Naive thymus-derived CD4-positive, alpha-beta T cell (primary cell): Measurements from ENCODE around the gene LMCD1. TPM values are rescaled to one million over a fixed set of nuclear protein-coding genes. Genes with fewer than 3 reads are reported as not detected.

Experiments
- ATAC-seq: fragments of 150-1000 bp; cut with Tn5 transposase; 2 replicates; pipeline ENCODE4 v1.10.0; 2021; ENCODE audit warnings: mild to moderate bottlenecking, moderate library complexity
- CTCF ChIA-PET: fragments of 350-600 bp; sonication (Branson Sonifier 250); formaldehyde crosslinking; loops from one replicate; lab custom pipeline; 2021; ENCODE audit warnings: antibody characterized with exemption; lab: Charles Lee
- POLR2A ChIA-PET: fragments of 350-600 bp; sonication (Branson Sonifier 250); formaldehyde crosslinking; loops from one replicate; lab custom pipeline; 2021; ENCODE audit warnings: antibody characterized with exemption, inconsistent platforms; lab: Charles Lee
- DNase-seq, 9 donors: peaks; one replicate each; pipeline versions ENCODE4 v3.0.0 to v3.0.0-alpha.2; 2020 to 2022; ENCODE audit warnings: mixed read lengths in 1 of 9
- H3K27ac ChIP-seq: one replicate; pipeline ENCODE4 v1.7.0; 2013; ENCODE audit warnings: mild to moderate bottlenecking, low read depth, low read length, moderate library complexity
- H3K27me3 ChIP-seq, 2 donors: one replicate each; pipeline ENCODE4 v1.7.0; 2013; ENCODE audit warnings: low read length in 2 of 2, mild to moderate bottlenecking in 2 of 2, moderate library complexity in 2 of 2; ENCODE audit not compliant: control insufficient read depth in 2 of 2, insufficient read depth in 2 of 2
- H3K36me3 ChIP-seq, 3 experiments: 1 replicate in 2 of 3; 2 replicates in 1 of 3; pipeline ENCODE4 v1.7.0; 2013; ENCODE audit warnings: low read length in 3 of 3, mild to moderate bottlenecking in 3 of 3, moderate library complexity in 1 of 3; ENCODE audit not compliant: insufficient read depth in 3 of 3, control insufficient read depth in 2 of 3
- H3K4me1 ChIP-seq, 2 donors: one replicate each; pipeline ENCODE4 v1.7.0; 2013; ENCODE audit warnings: low read length in 2 of 2, mild to moderate bottlenecking in 2 of 2, moderate library complexity in 1 of 2; ENCODE audit not compliant: control insufficient read depth in 2 of 2, insufficient read depth in 2 of 2
- H3K4me3 ChIP-seq: 2 replicates; pipeline ENCODE4 v1.7.0; 2013; ENCODE audit warnings: mild to moderate bottlenecking, low read length
- H3K9me3 ChIP-seq, 3 experiments: 1 replicate in 2 of 3; 2 replicates in 1 of 3; pipeline ENCODE4 v1.7.0; 2013; ENCODE audit warnings: low read length in 3 of 3; ENCODE audit not compliant: control insufficient read depth in 2 of 3
- H3K27ac Mint-ChIP-seq, 9 donors: one replicate each; pipeline ENCODE4 v1.8.0; 2020 to 2022; ENCODE audit warnings: mixed read lengths in 9 of 9, mild to moderate bottlenecking in 8 of 9, moderate library complexity in 5 of 9, inconsistent platforms in 2 of 9
- H3K27me3 Mint-ChIP-seq, 5 donors: one replicate each; pipeline ENCODE4 v1.8.0; 2021 to 2022; ENCODE audit warnings: mixed read lengths in 5 of 5, mild to moderate bottlenecking in 1 of 5
- H3K36me3 Mint-ChIP-seq, 5 donors: one replicate each; pipeline ENCODE4 v1.8.0; 2020 to 2022; ENCODE audit warnings: mixed read lengths in 5 of 5, mild to moderate bottlenecking in 3 of 5, inconsistent platforms in 1 of 5
- H3K4me1 Mint-ChIP-seq, 7 donors: one replicate each; pipeline ENCODE4 v1.8.0; 2020 to 2022; ENCODE audit warnings: mixed read lengths in 7 of 7, mild to moderate bottlenecking in 3 of 7, inconsistent platforms in 1 of 7
- H3K4me3 Mint-ChIP-seq, 10 donors: one replicate each; pipeline ENCODE4 v1.8.0; 2020 to 2022; ENCODE audit warnings: mild to moderate bottlenecking in 10 of 10, mixed read lengths in 10 of 10, moderate library complexity in 6 of 10, inconsistent platforms in 2 of 10
- H3K9me3 Mint-ChIP-seq, 11 donors: one replicate each; pipeline ENCODE4 v1.8.0; 2020 to 2022; ENCODE audit warnings: mixed read lengths in 11 of 11, mild to moderate bottlenecking in 4 of 11, inconsistent platforms in 1 of 11, moderate library complexity in 1 of 11
- intact Hi-C, 2 donors: fragments of 100-400 bp; cut with micrococcal nuclease; formaldehyde crosslinking; loops; one replicate each; pipeline ENCODE4 v1.15.1; 2023
- polyA plus RNA-seq, 2 donors: library from polyadenylated mRNA; unstranded; fragments of 300-500 nt; fragmentation: Illumina TruSeq; gene quantifications; one replicate each; pipeline ENCODE4 v1.2.3, GENCODE V29; 2021
- total RNA-seq, 6 experiments: library from RNA in 5 of 6; stranded (reverse) in 5 of 6; gene quantifications; 1 replicate in 5 of 6; 2 replicates in 1 of 6; pipeline ENCODE4 v1.2.3 and lab custom pipeline; 2021 to 2026

Gene LMCD1
- total and polyA plus RNA-seq, 7 experiments from 2014 or later: 0.56 TPM; not detected in 6

GRCh38 chr3:8493744-8494143 lies 7.9 kb upstream of the LMCD1 start:
- ATAC-seq (no peak), DNase-seq (no peak)
- Histone ChIP-seq H3K27ac (no peak overlapping the region), H3K36me3 (no peaks in the 10 kb centered on the region), H3K4me1 (no peaks in the 10 kb centered on the region), H3K9me3 (no peaks in the 10 kb centered on the region), H3K4me3 (no peak overlapping the region), H3K27me3 (no peaks in the 10 kb centered on the region)
- POLR2A ChIA-PET: no interaction called here
- intact Hi-C loops: no loop called here
- Mint-ChIP-seq H3K4me3 (no peak overlapping the region), H3K4me1 (peaks cover 0 to 8% (median 0%) of the 10 kb centered on the region in 7 donors), H3K27ac (no peak overlapping the region), H3K36me3 (no peaks in the 10 kb centered on the region), H3K27me3 (peaks cover 2 to 33% (median 16%) of the 10 kb centered on the region in 5 donors), H3K9me3 (peaks cover 0 to 1% (median 0%) of the 10 kb centered on the region in 11 donors)
- CTCF ChIA-PET: no interaction called here

GRCh38 chr3:8494327-8494726 lies 7.3 kb upstream of the LMCD1 start:
- peaks cover 2 to 33% (median 16%) of the 10 kb centered on the region in 5 donors for H3K27me3 Mint-ChIP-seq
- DNase-seq (no peak), ATAC-seq (no peak)
- H3K4me1 Mint-ChIP-seq: peaks cover 0 to 8% (median 0%) of the 10 kb centered on the region in 7 donors
- CTCF ChIA-PET: no interaction called here
- H3K9me3 Mint-ChIP-seq: peaks cover 0 to 1% (median 0%) of the 10 kb centered on the region in 11 donors
- no peaks in the 10 kb centered on the region for H3K27me3 ChIP-seq
- H3K36me3 Mint-ChIP-seq: no peaks in the 10 kb centered on the region
- no peaks in the 10 kb centered on the region for H3K36me3 ChIP-seq
- intact Hi-C loops: no loop called here
- H3K27ac Mint-ChIP-seq: no peak overlapping the region
- POLR2A ChIA-PET: no interaction called here
- H3K27ac ChIP-seq: no peak overlapping the region
- no peak overlapping the region for H3K4me3 ChIP-seq
- no peaks in the 10 kb centered on the region for H3K4me1 ChIP-seq
- H3K4me3 Mint-ChIP-seq: no peak overlapping the region
- no peaks in the 10 kb centered on the region for H3K9me3 ChIP-seq

- H3K27ac Mint-ChIP-seq: no peak overlapping the region
- H3K4me3 Mint-ChIP-seq: no peak overlapping the region
- ATAC-seq: no peak
- no peaks in the 10 kb centered on the region for H3K9me3 ChIP-seq
- H3K36me3 Mint-ChIP-seq: no peaks in the 10 kb centered on the region
- ChIA-PET POLR2A (no interaction called here), CTCF (no interaction called here)
- peaks cover 0 to 28% (median 15%) of the 10 kb centered on the region in 5 donors for H3K27me3 Mint-ChIP-seq
- no peaks in the 10 kb centered on the region for H3K27me3 ChIP-seq
- H3K4me1 ChIP-seq: no peaks in the 10 kb centered on the region
- H3K36me3 ChIP-seq: no peaks in the 10 kb centered on the region
- intact Hi-C loops: no loop called here
- H3K4me1 Mint-ChIP-seq: peaks cover 2 to 14% (median 6%) of the 10 kb centered on the region in 7 donors
- H3K27ac ChIP-seq: no peak overlapping the region
- DNase-seq: no peak
- no peaks in the 10 kb centered on the region for H3K9me3 Mint-ChIP-seq
- H3K4me3 ChIP-seq: no peak overlapping the region
Measured at GRCh38 chr3:8497582-8497981, 4.0 kb upstream of the LMCD1 start.

GRCh38 chr3:8499181-8499611 lies 2.4 kb upstream of the LMCD1 start:
- H3K27me3 Mint-ChIP-seq: peaks cover 0 to 29% (median 8%) of the 10 kb centered on the region in 5 donors
- H3K36me3 Mint-ChIP-seq: no peaks in the 10 kb centered on the region
- no peak overlapping the region for H3K27ac Mint-ChIP-seq
- ChIA-PET POLR2A (no interaction called here), CTCF (no interaction called here)
- peaks cover 2 to 14% (median 6%) of the 10 kb centered on the region in 7 donors for H3K4me1 Mint-ChIP-seq
- intact Hi-C loops: no loop called here
- H3K4me1 ChIP-seq: no peaks in the 10 kb centered on the region
- H3K9me3 Mint-ChIP-seq: no peaks in the 10 kb centered on the region
- H3K4me3 ChIP-seq: no peak overlapping the region
- no peak overlapping the region for H3K27ac ChIP-seq
- H3K36me3 ChIP-seq: no peaks in the 10 kb centered on the region
- no peak overlapping the region for H3K4me3 Mint-ChIP-seq
- no peak for DNase-seq
- no peaks in the 10 kb centered on the region for H3K27me3 ChIP-seq
- no peaks in the 10 kb centered on the region for H3K9me3 ChIP-seq
- no peak for ATAC-seq

GRCh38 chr3:8500319-8500988 lies 1.2 kb upstream of the LMCD1 start:
- intact Hi-C loops: no loop called here
- peak overlapping the region in 6 of 10 donors; percentile 80 to 90 (median 86) for H3K4me3 Mint-ChIP-seq

GRCh38 chr3:8500989-8501370 lies 643 bp upstream of the LMCD1 start:
- Histone ChIP-seq H3K9me3 (no peaks in the 10 kb centered on the region), H3K27me3 (no peaks in the 10 kb centered on the region), H3K4me3 (peak overlapping the region; percentile 50), H3K27ac (peak overlapping the region; percentile 22), H3K36me3 (no peaks in the 10 kb centered on the region), H3K4me1 (no peaks in the 10 kb centered on the region)
- Mint-ChIP-seq H3K27ac (peak overlapping the region in 3 of 9 donors; percentile 21 to 62 (median 32)), H3K27me3 (peaks cover 3 to 29% (median 8%) of the 10 kb centered on the region in 5 donors), H3K9me3 (no peaks in the 10 kb centered on the region), H3K4me1 (peaks cover 2 to 14% (median 6%) of the 10 kb centered on the region in 7 donors), H3K36me3 (no peaks in the 10 kb centered on the region), H3K4me3 (peak overlapping the region; percentile 80 to 90 (median 84))
- ChIA-PET POLR2A (no interaction called here), CTCF (no interaction called here)
- DNase-seq (no peak), ATAC-seq (no peak)
- intact Hi-C loops: loop anchor here in 1 of 2 donors (1.0 kb wide), 1 partner anchor 144 kb away; no protein-coding TSS in a partner anchor

More at GRCh38 chr3:8500319-8500988, 1.2 kb upstream of the LMCD1 start:
- H3K27ac Mint-ChIP-seq: no peak overlapping the region
- no peaks in the 10 kb centered on the region for H3K36me3 Mint-ChIP-seq
- DNase-seq (no peak), ATAC-seq (no peak)
- H3K27me3 Mint-ChIP-seq: peaks cover under 1 to 29% (median 8%) of the 10 kb centered on the region in 5 donors
- CTCF ChIA-PET: no interaction called here
- peaks cover 2 to 14% (median 6%) of the 10 kb centered on the region in 7 donors for H3K4me1 Mint-ChIP-seq
- H3K9me3 Mint-ChIP-seq: no peaks in the 10 kb centered on the region
- H3K9me3 ChIP-seq: no peaks in the 10 kb centered on the region
- H3K36me3 ChIP-seq: no peaks in the 10 kb centered on the region
- H3K27ac ChIP-seq: no peak overlapping the region
- H3K27me3 ChIP-seq: no peaks in the 10 kb centered on the region
- H3K4me1 ChIP-seq: no peaks in the 10 kb centered on the region
- no peak overlapping the region for H3K4me3 ChIP-seq
- POLR2A ChIA-PET: no interaction called here

GRCh38 chr3:8503461-8503860 lies 1.8 kb downstream of the LMCD1 start:
- intact Hi-C loops: no loop called here
- no peaks in the 10 kb centered on the region for H3K9me3 ChIP-seq
- CTCF ChIA-PET: no interaction called here
- Mint-ChIP-seq H3K27me3 (peaks cover 3 to 27% (median 5%) of the 10 kb centered on the region in 5 donors), H3K4me3 (no peak overlapping the region), H3K9me3 (no peaks in the 10 kb centered on the region), H3K4me1 (peaks cover 2 to 14% (median 6%) of the 10 kb centered on the region in 7 donors), H3K27ac (no peak overlapping the region), H3K36me3 (no peaks in the 10 kb centered on the region)
- POLR2A ChIA-PET: no interaction called here
- no peaks in the 10 kb centered on the region for H3K36me3 ChIP-seq
- no peak for DNase-seq
- no peaks in the 10 kb centered on the region for H3K27me3 ChIP-seq
- H3K4me3 ChIP-seq: no peak overlapping the region
- no peak for ATAC-seq
- no peaks in the 10 kb centered on the region for H3K4me1 ChIP-seq
- no peak overlapping the region for H3K27ac ChIP-seq
